ENCODE results near the gene ALKAL2. TPM values are rescaled to one million over a fixed set of nuclear protein-coding genes. Genes with fewer than 3 reads are reported as not detected.

The ALKAL2 gene
- total RNA-seq, 2 donors from 2014 or later, result 0.44 to 0.53 TPM

DNA sequence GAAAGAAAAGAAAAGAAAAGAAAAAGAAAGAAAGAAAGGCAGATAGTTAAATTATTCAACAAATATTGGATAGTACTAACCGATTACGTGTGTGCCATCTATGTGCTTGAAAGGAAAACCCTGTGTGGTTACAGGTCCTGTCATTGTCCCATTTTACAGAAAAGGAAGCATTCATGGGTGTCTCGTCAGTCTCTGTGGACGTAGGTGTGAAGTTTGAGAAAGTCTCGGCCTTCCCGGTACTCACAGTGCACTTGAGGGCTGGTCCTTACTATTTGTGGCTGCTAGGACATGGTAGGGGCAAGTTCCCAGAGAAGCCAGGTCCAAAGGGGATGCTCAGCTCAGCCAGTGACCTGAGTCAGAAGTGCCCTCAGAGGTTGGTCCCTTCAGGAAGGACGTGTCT, 43.3 kb downstream of the ALKAL2 start:
- no peak overlapping the region for H3K27ac ChIP-seq (ENCODE audit: low read depth, low read length)
- H3K4me3 ChIP-seq (ENCODE audit: low read length), result no peak overlapping the region
- H3K36me3 ChIP-seq (ENCODE audit: control insufficient read depth, insufficient read depth, low read length), result no peaks in the 10 kb centered on the region
- WGBS, 2 experiments (ENCODE audit: insufficient coverage in 1 of 2, insufficient read length in 1 of 2), result 90 to 92% methylated on average over 4 to 7 of the region's 7 CpGs
- Mint-ChIP-seq H3K27me3 (ENCODE audit: insufficient read depth) (no peaks in the 10 kb centered on the region), H3K4me1 (peaks cover 6% of the 10 kb centered on the region), H3K4me3 (no peak overlapping the region), H3K9me3 (no peaks in the 10 kb centered on the region), H3K36me3 (ENCODE audit: low read depth) (peaks cover 49% of the 10 kb centered on the region), H3K27ac (no peak overlapping the region)
- H3K9me3 ChIP-seq (ENCODE audit: control insufficient read depth, low read length), result no peaks in the 10 kb centered on the region
- TF ChIP-seq, protein P1, sequence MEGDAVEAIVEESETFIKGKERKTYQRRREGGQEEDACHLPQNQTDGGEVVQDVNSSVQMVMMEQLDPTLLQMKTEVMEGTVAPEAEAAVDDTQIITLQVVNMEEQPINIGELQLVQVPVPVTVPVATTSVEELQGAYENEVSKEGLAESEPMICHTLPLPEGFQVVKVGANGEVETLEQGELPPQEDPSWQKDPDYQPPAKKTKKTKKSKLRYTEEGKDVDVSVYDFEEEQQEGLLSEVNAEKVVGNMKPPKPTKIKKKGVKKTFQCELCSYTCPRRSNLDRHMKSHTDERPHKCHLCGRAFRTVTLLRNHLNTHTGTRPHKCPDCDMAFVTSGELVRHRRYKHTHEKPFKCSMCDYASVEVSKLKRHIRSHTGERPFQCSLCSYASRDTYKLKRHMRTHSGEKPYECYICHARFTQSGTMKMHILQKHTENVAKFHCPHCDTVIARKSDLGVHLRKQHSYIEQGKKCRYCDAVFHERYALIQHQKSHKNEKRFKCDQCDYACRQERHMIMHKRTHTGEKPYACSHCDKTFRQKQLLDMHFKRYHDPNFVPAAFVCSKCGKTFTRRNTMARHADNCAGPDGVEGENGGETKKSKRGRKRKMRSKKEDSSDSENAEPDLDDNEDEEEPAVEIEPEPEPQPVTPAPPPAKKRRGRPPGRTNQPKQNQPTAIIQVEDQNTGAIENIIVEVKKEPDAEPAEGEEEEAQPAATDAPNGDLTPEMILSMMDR (conservative IDR thresholded peaks at IDR 0.05), result no peak
- no peaks in the 10 kb centered on the region for H3K4me1 ChIP-seq (ENCODE audit: control insufficient read depth, insufficient read depth, low read length)
- DNase-seq, result no peak
- H3K9ac ChIP-seq (ENCODE audit: extremely low read depth, low read length, poor library complexity, severe bottlenecking), result no peak overlapping the region
- H3K27me3 ChIP-seq (ENCODE audit: control insufficient read depth, insufficient read depth, low read length, poor library complexity, severe bottlenecking), result no peaks in the 10 kb centered on the region

DNA sequence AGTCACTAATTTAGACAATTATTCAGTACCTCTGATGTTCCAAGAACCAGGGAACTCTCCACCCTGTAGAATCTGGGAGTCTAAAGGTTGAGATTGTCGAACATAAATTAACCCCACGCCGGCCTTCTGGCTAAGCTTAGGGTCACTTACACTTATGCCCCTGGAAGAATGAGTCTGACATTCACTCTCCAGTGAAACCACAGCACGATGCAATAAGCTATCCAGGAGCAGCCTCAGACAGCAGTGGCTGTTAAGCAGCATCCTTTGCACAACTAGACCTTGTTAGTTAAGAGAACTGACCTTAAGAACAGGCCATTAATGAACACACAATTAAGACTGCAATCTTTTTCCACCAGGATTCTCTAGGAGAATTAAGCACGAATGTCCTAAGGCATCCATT, 49.0 kb downstream of the ALKAL2 start:
- Histone ChIP-seq H3K4me3 (ENCODE audit: low read length) (no peak overlapping the region), H3K36me3 (ENCODE audit: control insufficient read depth, insufficient read depth, low read length) (no peaks in the 10 kb centered on the region), H3K9me3 (ENCODE audit: control insufficient read depth, low read length) (no peaks in the 10 kb centered on the region), H3K27ac (ENCODE audit: low read depth, low read length) (no peak overlapping the region), H3K4me1 (ENCODE audit: control insufficient read depth, insufficient read depth, low read length) (no peaks in the 10 kb centered on the region), H3K27me3 (ENCODE audit: control insufficient read depth, insufficient read depth, low read length, poor library complexity, severe bottlenecking) (no peaks in the 10 kb centered on the region), H3K9ac (ENCODE audit: extremely low read depth, low read length, poor library complexity, severe bottlenecking) (no peak overlapping the region)
- no peak overlapping the region for H3K4me3 Mint-ChIP-seq
- WGBS, 2 experiments (ENCODE audit: insufficient coverage in 1 of 2, insufficient read length in 1 of 2), result 92 to 94% methylated on average over 4 to 5 of the region's 5 CpGs
- peaks cover 2% of the 10 kb centered on the region for H3K9me3 Mint-ChIP-seq
- H3K4me1 Mint-ChIP-seq, result peaks cover 16% of the 10 kb centered on the region
- no peak for DNase-seq
- H3K27me3 Mint-ChIP-seq (ENCODE audit: insufficient read depth), result no peaks in the 10 kb centered on the region
- H3K36me3 Mint-ChIP-seq (ENCODE audit: low read depth), result peaks cover 42% of the 10 kb centered on the region
- H3K27ac Mint-ChIP-seq, result no peak overlapping the region
- TF ChIP-seq, protein P1 (conservative IDR thresholded peaks at IDR 0.05), result no peak

DNA sequence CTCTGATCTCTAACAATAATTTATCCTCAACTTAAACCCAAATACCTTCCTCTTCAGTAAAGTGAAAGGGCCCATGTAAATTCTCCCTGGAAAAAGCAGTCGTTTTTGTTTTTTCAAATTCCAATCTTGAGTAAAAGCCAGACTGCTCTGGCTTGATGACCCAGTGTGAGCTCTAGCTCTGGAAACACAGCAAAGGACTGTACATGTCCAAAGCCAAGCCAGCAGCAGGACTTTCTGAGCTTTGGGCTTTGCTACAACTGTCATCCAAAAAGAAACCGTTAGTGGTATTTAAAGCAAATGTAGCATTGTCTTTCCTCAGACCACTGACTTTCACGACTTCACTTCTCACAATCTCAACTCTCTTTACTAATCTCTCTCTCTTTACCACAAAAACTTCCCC, 49.5 kb downstream of the ALKAL2 start:
- TF ChIP-seq, protein P1 (conservative IDR thresholded peaks at IDR 0.05), result no peak
- Histone ChIP-seq H3K4me3 (ENCODE audit: low read length) (no peak overlapping the region), H3K4me1 (ENCODE audit: control insufficient read depth, insufficient read depth, low read length) (no peaks in the 10 kb centered on the region), H3K27ac (ENCODE audit: low read depth, low read length) (no peak overlapping the region), H3K9ac (ENCODE audit: extremely low read depth, low read length, poor library complexity, severe bottlenecking) (no peak overlapping the region), H3K36me3 (ENCODE audit: control insufficient read depth, insufficient read depth, low read length) (no peaks in the 10 kb centered on the region), H3K9me3 (ENCODE audit: control insufficient read depth, low read length) (no peaks in the 10 kb centered on the region), H3K27me3 (ENCODE audit: control insufficient read depth, insufficient read depth, low read length, poor library complexity, severe bottlenecking) (no peaks in the 10 kb centered on the region)
- Mint-ChIP-seq H3K27ac (no peak overlapping the region), H3K9me3 (peaks cover 2% of the 10 kb centered on the region), H3K27me3 (ENCODE audit: insufficient read depth) (no peaks in the 10 kb centered on the region), H3K4me1 (peaks cover 16% of the 10 kb centered on the region), H3K4me3 (no peak overlapping the region), H3K36me3 (ENCODE audit: low read depth) (peaks cover 40% of the 10 kb centered on the region)
- no peak for DNase-seq
- WGBS, 2 experiments (ENCODE audit: insufficient coverage in 1 of 2, insufficient read length in 1 of 2), result 82 to 100% methylated on average over 1 to 3 of the region's 3 CpGs

All from endodermal cell (in vitro differentiated cells).